NCI-H446 treated with DMSO at 0.1 percent for 48 hours (cell line): Measurements from ENCODE around the gene SLC17A4.

ENCODE experiments used
- DNase-seq: peaks from one replicate; lab custom pipeline; 2025; lab: John Stamatoyannopoulos, UW

SLC17A4 gene

DNA sequence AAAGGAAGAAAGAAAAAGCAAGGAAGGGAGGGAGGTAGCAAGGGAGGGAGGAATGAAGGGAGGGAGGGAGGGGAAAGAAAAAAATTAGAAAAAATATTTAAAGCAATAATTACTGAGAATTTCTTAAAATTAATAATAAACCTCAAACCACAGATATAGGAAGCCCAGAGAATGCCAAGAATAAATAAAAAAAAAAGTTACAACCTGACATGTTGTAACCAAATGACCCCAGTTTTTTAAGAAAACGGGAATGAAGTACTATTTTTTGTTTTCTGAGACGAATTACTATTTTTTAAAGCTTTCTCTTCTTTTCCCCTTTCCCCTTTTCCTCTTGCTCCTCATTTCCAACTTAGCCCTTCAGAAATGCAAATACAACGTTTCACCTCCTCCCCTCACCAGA is 60.7 kb downstream of the SLC17A4 start:
- no peak for DNase-seq

- no peak for DNase-seq
Measured at GRCh38 chr6:25816252-25816651, 61.7 kb downstream of the SLC17A4 start.

DNA sequence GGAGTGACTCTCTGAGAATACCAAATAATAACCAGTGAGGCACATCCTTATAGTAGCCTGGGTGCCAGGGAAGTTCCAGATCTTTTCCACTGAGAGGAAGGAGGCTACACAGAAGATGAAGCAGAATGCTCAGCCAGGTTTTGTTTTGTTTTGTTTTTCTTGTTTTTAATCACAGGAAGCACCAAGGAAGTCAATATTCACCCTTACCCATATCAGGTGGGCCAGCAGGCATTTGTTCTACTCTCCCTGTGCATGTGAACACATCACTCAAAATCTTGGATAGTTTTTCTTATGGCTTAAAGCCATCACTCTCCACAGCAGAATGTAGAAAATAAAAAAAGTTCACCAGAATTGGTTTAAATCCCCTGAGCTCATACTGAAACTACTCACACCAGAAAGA is 66.8 kb downstream of the SLC17A4 start:
- DNase-seq: no peak

DNA sequence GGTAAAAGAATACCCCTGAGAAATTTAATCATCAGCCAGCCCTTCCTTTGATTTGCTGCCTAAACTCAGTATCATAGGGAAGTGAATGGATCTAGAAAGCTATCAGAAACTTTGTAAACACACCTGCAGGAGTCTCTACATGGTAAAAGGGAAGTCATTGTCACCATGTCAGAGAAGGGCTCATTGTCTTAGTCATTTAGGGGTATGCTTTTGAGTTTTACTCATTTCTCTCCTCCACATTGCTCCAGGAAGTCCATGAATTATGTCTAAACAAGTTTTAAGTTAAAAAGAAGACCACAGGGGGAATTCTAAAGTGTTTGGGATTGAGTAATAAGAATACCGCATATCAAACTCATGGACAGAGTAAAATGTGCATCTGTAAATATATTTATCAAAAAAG is 74.8 kb downstream of the SLC17A4 start:
- no peak for DNase-seq

DNA sequence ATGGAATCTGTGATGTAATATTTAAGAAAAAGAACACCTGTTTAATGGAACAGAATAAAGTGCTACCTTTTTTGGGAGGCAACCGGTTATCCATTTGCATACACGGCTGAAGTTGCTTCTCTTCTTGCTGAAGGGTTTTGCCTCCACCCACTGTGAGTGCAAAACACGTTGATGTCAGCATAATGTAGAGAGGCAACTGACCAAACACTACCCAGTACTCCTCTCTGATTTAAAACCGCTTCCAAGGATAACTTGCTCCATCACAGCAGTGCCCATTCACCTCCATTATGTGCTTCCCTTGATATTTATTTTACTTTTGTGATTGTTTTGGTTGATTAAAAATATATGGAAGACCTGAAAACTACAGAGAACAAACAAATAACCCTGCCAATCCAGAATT is 75.9 kb downstream of the SLC17A4 start:
- no peak for DNase-seq
